ENCODE data around the gene PHOSPHO2. TPM values are rescaled to one million over a fixed set of nuclear protein-coding genes. Genes with fewer than 3 reads are reported as not detected.
"Not testable (repeated sequence)": the region's sequence is repeated elsewhere in the genome, so short reads cannot be mapped to it uniquely, and the experiment has no call there.

The PHOSPHO2 gene
- total and polyA plus RNA-seq, 2 donors (not counting 3 experiments of a cell fraction or from before 2014, with no cell fraction given): 0.69 to 2.7 TPM

DNA sequence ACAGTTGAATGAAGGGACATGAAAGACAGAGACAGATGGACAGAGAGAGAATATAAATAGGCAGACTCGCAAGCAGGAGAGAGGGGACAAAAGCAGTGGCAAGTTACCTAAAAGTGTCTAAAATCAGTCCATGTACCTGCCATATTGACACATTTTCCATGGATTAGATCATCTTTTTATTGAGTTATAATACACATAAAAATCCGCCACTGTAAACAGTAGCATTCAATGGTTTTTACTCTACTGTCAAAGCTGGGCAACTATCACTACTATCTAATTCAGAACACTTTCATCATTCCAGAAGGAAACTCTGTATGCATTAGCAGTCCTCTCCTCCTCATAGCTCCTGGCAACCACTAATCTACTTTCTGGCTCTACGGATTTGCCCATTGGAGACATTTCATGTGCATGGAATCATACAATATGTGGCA lies 10.1 kb upstream of the PHOSPHO2 start:
- H3K4me3 ChIP-seq (replicated peaks in 1 of 3; ENCODE audit: insufficient read depth in 1 of 3, low read depth in 1 of 3, low read length in 3 of 3): no peak overlapping the region
- no peaks in the 10 kb centered on the region for H4K20me1 ChIP-seq (replicated peaks; ENCODE audit: control insufficient read depth, extremely low read depth, insufficient read depth, low read length)
- H3K9me1 ChIP-seq (replicated peaks; ENCODE audit: control insufficient read depth, extremely low read depth, insufficient read depth, low read length): no peaks in the 10 kb centered on the region
- no peaks in the 10 kb centered on the region for H3K9me3 ChIP-seq (replicated peaks; ENCODE audit: control insufficient read depth, insufficient read depth, low read length)
- H3K36me3 ChIP-seq (ENCODE audit: control insufficient read depth in 2 of 2, extremely low read depth in 1 of 2, insufficient read depth in 2 of 2, low read length in 2 of 2): no peaks in the 10 kb centered on the region
- TF ChIP-seq FOS (IDR thresholded peaks at IDR 0.05; ENCODE audit: borderline replicate concordance, insufficient read depth, low read length) (no peak), EZH2 (IDR thresholded peaks at IDR 0.05; ENCODE audit: borderline replicate concordance, low read depth, low read length, severe bottlenecking) (no peak), MYC (IDR thresholded peaks at IDR 0.05; ENCODE audit: low read depth, low read length) (no peak), POLR2AphosphoS5 (IDR thresholded peaks at IDR 0.05; ENCODE audit: insufficient read depth, low read depth, low read length) (no peak), GATA2 (IDR thresholded peaks at IDR 0.05; ENCODE audit: insufficient read depth, insufficient read length, low read depth, low read length) (no peak), POLR2A (IDR thresholded peaks at IDR 0.05; ENCODE audit: low read depth, low read length) (no peak), JUN (IDR thresholded peaks at IDR 0.05; ENCODE audit: borderline replicate concordance, insufficient read depth, insufficient read length, low read depth) (no peak)
- TF ChIP-seq, protein P1, sequence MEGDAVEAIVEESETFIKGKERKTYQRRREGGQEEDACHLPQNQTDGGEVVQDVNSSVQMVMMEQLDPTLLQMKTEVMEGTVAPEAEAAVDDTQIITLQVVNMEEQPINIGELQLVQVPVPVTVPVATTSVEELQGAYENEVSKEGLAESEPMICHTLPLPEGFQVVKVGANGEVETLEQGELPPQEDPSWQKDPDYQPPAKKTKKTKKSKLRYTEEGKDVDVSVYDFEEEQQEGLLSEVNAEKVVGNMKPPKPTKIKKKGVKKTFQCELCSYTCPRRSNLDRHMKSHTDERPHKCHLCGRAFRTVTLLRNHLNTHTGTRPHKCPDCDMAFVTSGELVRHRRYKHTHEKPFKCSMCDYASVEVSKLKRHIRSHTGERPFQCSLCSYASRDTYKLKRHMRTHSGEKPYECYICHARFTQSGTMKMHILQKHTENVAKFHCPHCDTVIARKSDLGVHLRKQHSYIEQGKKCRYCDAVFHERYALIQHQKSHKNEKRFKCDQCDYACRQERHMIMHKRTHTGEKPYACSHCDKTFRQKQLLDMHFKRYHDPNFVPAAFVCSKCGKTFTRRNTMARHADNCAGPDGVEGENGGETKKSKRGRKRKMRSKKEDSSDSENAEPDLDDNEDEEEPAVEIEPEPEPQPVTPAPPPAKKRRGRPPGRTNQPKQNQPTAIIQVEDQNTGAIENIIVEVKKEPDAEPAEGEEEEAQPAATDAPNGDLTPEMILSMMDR (IDR thresholded peaks at IDR 0.05; ENCODE audit: extremely low read depth in 1 of 2, insufficient read depth in 1 of 2, low read depth in 1 of 2, low read length in 2 of 2): no peak
- TF ChIP-seq, protein P2, sequence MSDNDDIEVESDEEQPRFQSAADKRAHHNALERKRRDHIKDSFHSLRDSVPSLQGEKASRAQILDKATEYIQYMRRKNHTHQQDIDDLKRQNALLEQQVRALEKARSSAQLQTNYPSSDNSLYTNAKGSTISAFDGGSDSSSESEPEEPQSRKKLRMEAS (IDR thresholded peaks at IDR 0.05; ENCODE audit: insufficient read depth, insufficient read length): no peak
- no peaks in the 10 kb centered on the region for H3K4me1 ChIP-seq (ENCODE audit: control insufficient read depth, extremely low read depth, insufficient read depth, low read length)
- H3K79me2 ChIP-seq (ENCODE audit: control insufficient read depth, insufficient read depth, low read length): no peaks in the 10 kb centered on the region
- dilution Hi-C loops (cut with MboI; ENCODE audit: extremely low pct_ligation_motif_present, low sequenced_read_pairs): no loop called here
- no peak for FAIRE-seq
- peaks cover 6 to 11% of the 10 kb centered on the region in 2 experiments for H3K27me3 ChIP-seq (ENCODE audit: control insufficient read depth in 2 of 2, insufficient read depth in 2 of 2, low read length in 2 of 2)
- BruUV-seq (replicated peaks): no TSS peak
- H3K4me2 ChIP-seq (ENCODE audit: insufficient read depth, low read length): no peak overlapping the region
- H2AFZ ChIP-seq (ENCODE audit: low read depth, low read length): no peak overlapping the region
- no peak for DNase-seq (ENCODE audit: low read depth, low spot score)
- ChIA-PET CTCF (interaction anchor here (0.7 kb wide), 1 partner anchor 116 kb away, joined by 3 read pairs; no protein-coding TSS in a partner anchor), POLR2A (no interaction called here)
- no peak overlapping the region for H3K27ac ChIP-seq (ENCODE audit: insufficient read depth, low read depth, low read length)
- H3K9ac ChIP-seq (replicated peaks; ENCODE audit: extremely low read depth, insufficient read depth, low read length): no peak overlapping the region
- intact Hi-C loops (cut with micrococcal nuclease): no loop called here

DNA sequence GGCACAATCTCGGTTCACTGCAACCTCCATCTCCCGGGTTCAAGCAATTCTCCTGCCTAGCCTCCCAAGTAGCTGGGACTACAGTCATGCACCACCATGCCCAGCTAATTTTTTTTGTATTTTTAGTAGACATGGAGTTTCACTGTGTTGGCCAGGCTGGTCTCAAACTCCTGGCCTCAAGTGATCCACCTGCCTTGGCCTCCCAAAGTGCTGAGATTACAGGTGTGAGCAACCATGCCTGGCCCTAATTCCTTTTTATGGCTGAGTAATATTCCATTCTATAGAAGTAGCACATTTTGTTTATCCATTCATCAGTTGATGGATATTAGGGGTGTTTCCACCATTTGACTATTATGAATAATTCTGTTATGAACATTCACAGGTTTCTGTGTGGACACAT lies 9.6 kb upstream of the PHOSPHO2 start:
- H3K36me3 ChIP-seq (ENCODE audit: control insufficient read depth in 2 of 2, extremely low read depth in 1 of 2, insufficient read depth in 2 of 2, low read length in 2 of 2); H4K20me1 ChIP-seq (replicated peaks; ENCODE audit: control insufficient read depth, extremely low read depth, insufficient read depth, low read length); H3K9me3 ChIP-seq (replicated peaks; ENCODE audit: control insufficient read depth, insufficient read depth, low read length); DNase-seq (ENCODE audit: low read depth, low spot score); H3K4me1 ChIP-seq (ENCODE audit: control insufficient read depth, extremely low read depth, insufficient read depth, low read length); H3K79me2 ChIP-seq (ENCODE audit: control insufficient read depth, insufficient read depth, low read length); intact Hi-C loops (cut with micrococcal nuclease); FAIRE-seq; H3K9me1 ChIP-seq (replicated peaks; ENCODE audit: control insufficient read depth, extremely low read depth, insufficient read depth, low read length); H3K4me2 ChIP-seq (ENCODE audit: insufficient read depth, low read length); H3K9ac ChIP-seq (replicated peaks; ENCODE audit: extremely low read depth, insufficient read depth, low read length); BruUV-seq (replicated peaks); H3K4me3 ChIP-seq (replicated peaks in 1 of 3; ENCODE audit: insufficient read depth in 1 of 3, low read depth in 1 of 3, low read length in 3 of 3); POLR2A ChIA-PET; H3K27ac ChIP-seq (ENCODE audit: insufficient read depth, low read depth, low read length); H2AFZ ChIP-seq (ENCODE audit: low read depth, low read length); dilution Hi-C loops (cut with MboI; ENCODE audit: extremely low pct_ligation_motif_present, low sequenced_read_pairs): not testable (repeated sequence)
- H3K27me3 ChIP-seq (ENCODE audit: control insufficient read depth in 2 of 2, insufficient read depth in 2 of 2, low read length in 2 of 2): peaks cover 8 to 11% of the 10 kb centered on the region in 2 experiments
- CTCF ChIA-PET: interaction anchor here (0.7 kb wide), 1 partner anchor 117 kb away, joined by 3 read pairs; no protein-coding TSS in a partner anchor

DNA sequence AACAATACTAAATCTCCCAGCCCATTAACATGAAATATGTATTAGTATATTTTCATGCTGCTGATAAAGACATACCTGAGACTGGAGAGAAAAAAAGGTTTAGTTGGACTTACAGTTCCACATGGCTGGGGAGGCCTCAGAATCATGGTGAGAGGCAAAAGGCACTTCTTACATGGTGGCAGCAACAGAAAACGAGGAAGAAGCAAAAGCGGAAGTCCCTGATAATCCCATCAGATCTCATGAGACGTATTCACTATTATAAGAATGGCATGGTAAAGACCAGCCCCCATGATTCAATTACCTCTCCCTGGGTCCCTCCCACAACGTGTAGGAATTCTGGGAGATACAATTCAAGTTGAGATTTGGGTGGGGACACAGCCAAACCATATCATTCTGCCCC lies 7.4 kb upstream of the PHOSPHO2 start:
- H3K36me3 ChIP-seq (ENCODE audit: control insufficient read depth in 2 of 2, extremely low read depth in 1 of 2, insufficient read depth in 2 of 2, low read length in 2 of 2); H3K4me2 ChIP-seq (ENCODE audit: insufficient read depth, low read length); H3K27ac ChIP-seq (ENCODE audit: insufficient read depth, low read depth, low read length); H3K9me3 ChIP-seq (replicated peaks; ENCODE audit: control insufficient read depth, insufficient read depth, low read length); DNase-seq (ENCODE audit: low read depth, low spot score); dilution Hi-C loops (cut with MboI; ENCODE audit: extremely low pct_ligation_motif_present, low sequenced_read_pairs); H3K79me2 ChIP-seq (ENCODE audit: control insufficient read depth, insufficient read depth, low read length); H3K4me3 ChIP-seq (replicated peaks in 1 of 3; ENCODE audit: insufficient read depth in 1 of 3, low read depth in 1 of 3, low read length in 3 of 3); POLR2A ChIA-PET; H3K9ac ChIP-seq (replicated peaks; ENCODE audit: extremely low read depth, insufficient read depth, low read length); FAIRE-seq; H2AFZ ChIP-seq (ENCODE audit: low read depth, low read length); H3K9me1 ChIP-seq (replicated peaks; ENCODE audit: control insufficient read depth, extremely low read depth, insufficient read depth, low read length); H4K20me1 ChIP-seq (replicated peaks; ENCODE audit: control insufficient read depth, extremely low read depth, insufficient read depth, low read length); BruUV-seq (replicated peaks); H3K4me1 ChIP-seq (ENCODE audit: control insufficient read depth, extremely low read depth, insufficient read depth, low read length): not testable (repeated sequence)
- CTCF ChIA-PET: interaction anchor here (1.2 kb wide), 1 partner anchor 73 kb away, joined by 3 read pairs; no protein-coding TSS in a partner anchor
- peaks cover 10 to 18% of the 10 kb centered on the region in 2 experiments for H3K27me3 ChIP-seq (ENCODE audit: control insufficient read depth in 2 of 2, insufficient read depth in 2 of 2, low read length in 2 of 2)
- intact Hi-C loops (cut with micrococcal nuclease): loop anchor here (2.0 kb wide), 1 partner anchor 22 kb away; no protein-coding TSS in a partner anchor
